Stimulated activated CD8-positive, alpha-beta memory T cell treated with anti-CD3 and anti-CD28 coated beads, Interleukin-2, amount 100 ng/mL, for 48 hours (primary cell): Measurements from ENCODE around the gene HSPB6.

Experiments used
- DNase-seq, 2 donors: peaks; one replicate each; pipeline ENCODE4 v3.0.0-alpha.2; 2020; ENCODE audit warnings: low read depth in 2 of 2

Gene HSPB6

GRCh38 chr19:35746087-35746462 lies 10.8 kb downstream of the HSPB6 start:
- DNase-seq = no peak

- peak; percentile 88 to 92 for DNase-seq
These were observed 11.3 kb downstream of the HSPB6 start, which contains the start of the genes PSENEN and U2AF1L4 for GRCh38 chr19:35745328-35746086. Gene PSENEN (plus strand): TSS chr19:35745651. CDS start chr19:35745931, 280 bp downstream. Gene U2AF1L4 (minus strand): TSS chr19:35745418. CDS start chr19:35745391, 27 bp downstream.

GRCh38 chr19:35744430-35745327 lies 12.2 kb downstream of the HSPB6 start:
- DNase-seq = peak; percentile 85 to 86

DNA sequence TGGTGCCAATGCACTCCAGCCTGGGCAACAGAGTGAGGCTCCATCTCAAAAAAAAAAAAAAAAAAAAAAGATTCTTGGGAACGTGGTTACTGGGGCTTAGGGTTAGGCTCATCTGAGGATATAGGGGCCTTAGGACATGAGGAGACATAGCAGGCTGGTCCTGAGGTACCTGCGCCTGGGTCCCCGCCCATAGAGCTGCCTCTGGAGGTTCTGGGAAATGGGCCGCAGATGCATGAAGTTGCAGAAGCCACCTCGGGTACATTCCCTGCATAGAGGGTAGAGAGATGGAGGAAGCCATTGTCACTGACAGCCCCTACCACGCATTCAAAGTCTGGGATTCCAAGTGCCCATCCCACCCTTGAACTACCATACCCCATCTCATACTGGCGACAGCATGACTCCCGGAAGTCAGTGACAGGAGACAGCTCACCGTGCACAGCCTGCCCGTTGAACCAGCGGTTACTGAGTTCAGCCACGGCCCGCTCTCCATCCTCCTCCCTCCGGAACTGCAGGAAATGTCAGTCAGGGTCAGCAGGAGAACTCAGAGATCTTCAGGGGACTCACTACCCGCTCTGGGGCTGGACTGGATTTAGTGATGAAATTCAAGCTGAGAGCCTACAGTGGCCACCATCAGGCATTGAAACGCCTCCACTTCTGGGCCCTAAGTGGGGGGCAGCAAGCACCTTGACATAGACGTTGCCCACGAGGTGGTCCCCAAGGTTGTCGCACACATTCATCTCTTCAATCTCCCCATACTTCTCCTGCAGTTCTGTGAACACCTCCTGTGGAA lies 13.0 kb downstream of the HSPB6 start:
- DNase-seq = no peak

GRCh38 chr19:35742121-35742724 lies 14.6 kb downstream of the HSPB6 start, which contains the start of gene IGFLR1:
Gene IGFLR1 (minus strand): TSS chr19:35742452. CDS start chr19:35741180, 1,272 bp downstream.
- peak; percentile 58 to 65 for DNase-seq

DNA sequence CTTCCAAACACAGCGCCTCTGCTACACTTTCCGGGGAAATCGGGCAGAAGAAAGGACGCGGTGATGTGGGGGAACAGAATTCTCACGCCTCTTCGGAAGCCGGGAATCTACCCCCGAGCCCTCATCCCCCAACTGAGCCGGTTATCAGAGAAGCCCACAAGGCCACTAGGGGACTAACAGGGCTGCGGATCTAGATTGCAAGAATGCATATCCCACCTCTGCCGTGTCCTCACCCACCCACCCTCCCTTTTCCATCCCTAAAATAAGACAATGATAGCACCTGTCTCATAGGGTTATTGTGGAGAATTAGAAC lies 15.7 kb downstream of the HSPB6 start:
- no peak for DNase-seq

DNA sequence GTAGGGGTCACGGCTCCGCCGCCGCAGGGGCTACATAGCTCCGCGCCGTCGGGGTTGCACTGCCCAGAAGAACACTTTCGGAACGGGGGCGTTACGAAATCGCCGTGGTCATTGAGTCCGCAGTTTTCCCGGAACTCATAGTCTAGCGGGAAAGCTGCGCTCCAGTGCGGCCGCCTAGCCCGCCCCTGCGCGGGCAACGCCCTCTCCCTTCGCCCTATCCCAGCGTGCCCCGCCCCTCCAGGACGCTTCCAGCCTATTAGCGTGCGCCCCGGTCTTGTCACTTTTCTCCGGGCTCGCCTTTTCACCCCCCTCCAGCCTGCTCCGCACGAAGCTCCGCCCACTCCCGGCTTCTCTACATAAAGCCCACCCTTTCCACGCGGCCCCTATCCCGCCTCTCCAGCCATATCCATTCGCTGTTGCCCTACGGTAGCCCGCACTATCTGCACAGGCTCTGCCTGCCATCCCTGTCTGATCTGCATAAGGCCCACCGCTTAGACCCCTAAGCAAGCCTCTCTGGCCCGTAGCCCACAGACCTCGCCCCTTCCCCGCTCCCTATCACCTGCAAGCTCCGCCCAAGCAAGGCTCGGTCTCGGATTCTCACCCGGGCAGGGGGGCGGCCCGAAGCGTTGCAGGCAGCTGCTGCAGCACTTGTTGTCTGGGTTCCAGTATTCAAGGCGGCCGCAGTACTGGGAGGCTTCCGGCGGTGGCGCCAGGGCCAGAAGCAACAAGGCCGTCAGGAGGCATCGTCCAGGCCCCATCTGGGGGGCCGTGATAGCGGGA lies 16.2 kb downstream of the HSPB6 start:
- peak; percentile 96 to 97 for DNase-seq

- no peak for DNase-seq
These were observed 16.8 kb downstream of the HSPB6 start for GRCh38 chr19:35740108-35740422.

- DNase-seq = no peak
These were observed 17.3 kb downstream of the HSPB6 start for GRCh38 chr19:35739275-35740107.

GRCh38 chr19:35738887-35739229 lies 18.0 kb downstream of the HSPB6 start:
- DNase-seq = no peak

DNA sequence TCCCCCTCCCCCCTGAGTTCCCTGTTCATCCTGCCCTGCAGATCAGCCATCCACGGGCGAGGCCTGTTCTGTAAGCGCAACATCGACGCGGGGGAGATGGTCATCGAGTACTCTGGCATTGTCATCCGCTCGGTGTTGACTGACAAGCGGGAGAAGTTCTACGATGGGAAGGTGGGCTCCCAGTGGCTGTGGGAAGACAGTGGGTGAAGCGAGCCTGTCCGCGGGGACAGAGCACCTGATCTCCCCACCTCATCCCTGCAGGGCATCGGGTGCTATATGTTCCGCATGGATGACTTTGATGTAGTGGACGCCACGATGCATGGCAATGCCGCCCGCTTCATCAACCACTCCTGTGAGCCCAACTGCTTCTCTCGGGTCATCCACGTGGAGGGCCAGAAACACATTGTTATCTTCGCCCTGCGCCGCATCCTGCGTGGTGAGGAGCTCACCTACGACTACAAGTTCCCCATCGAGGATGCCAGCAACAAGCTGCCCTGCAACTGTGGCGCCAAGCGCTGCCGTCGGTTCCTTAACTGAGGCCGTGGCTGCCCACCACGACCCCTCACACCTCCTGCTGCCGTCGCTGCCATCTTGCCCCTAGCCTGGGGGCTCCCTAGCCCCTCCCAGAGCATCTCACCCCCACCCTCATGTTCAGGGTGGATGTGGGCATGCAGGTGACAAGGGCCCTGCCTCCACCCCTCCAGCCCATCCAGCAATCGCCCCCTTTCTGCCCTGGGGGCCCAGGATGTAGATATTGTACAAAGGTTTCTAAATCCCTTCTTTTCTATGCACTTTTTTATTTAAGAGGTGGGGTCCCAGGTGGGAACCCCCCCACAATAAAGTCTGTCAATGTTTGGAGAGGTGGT lies 18.6 kb downstream of the HSPB6 start:
- no peak for DNase-seq

DNA sequence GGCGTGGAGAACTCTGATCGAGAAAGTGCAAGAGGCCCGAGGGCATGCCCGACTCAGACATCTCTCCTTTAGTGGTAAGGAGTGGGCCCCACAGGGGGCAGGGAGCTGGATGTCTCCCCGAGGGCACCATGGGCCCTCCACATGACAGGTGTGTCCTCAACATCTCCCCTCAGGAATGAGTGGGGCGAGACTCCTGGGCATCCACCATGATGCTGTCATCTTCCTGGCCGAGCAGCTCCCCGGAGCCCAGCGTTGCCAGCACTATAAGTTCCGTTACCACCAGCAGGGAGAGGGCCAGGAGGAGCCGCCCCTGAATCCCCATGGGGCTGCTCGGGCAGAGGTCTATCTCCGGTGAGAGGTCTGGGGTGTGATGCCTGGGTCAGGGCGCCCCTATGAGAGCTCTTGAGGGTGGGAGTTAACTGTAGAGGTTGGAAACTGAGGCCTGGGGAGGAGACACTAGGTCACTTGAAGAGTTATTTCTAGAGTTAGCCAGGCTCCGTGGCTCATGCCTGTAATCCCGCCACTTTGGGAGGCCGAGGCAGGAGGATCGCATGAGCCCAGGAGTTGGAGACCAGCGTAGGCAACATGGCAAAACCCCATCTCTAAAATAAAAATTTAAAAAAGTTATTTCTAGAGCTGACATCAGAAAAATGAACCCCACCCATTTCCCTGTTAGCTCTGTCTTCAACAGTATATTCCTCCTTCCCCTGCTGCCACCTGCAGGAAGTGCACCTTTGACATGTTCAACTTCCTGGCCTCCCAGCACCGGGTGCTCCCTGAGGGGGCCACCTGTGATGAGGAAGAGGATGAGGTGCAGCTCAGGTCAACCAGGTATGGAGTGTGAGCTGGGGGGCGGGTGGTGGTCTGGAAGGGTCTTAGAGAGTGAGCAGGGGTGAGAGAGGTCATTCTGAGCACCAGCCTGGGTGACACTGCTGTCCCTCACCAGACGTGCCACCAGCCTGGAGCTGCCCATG lies 19.6 kb downstream of the HSPB6 start:
- DNase-seq = no peak

DNA sequence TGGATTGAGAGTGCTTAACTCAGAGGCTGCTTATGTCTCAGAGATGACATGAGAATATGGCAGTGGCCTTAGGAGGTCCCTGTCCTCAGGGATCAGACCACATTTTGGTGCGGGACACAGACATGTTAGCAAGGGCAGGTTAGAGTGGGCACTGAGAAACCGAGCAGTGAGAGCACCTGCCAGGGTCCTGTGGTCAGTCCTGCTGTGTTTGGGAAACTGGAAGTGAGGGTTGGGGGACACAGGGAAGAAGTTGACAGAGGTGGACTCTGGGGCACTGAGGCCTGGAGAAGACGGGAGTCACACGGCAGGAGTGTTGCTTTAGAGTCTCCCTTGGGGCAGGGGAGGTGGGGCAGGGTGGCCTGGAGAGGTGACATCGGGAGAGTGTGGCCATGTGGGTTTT lies 21.9 kb downstream of the HSPB6 start:
- no peak for DNase-seq

DNA sequence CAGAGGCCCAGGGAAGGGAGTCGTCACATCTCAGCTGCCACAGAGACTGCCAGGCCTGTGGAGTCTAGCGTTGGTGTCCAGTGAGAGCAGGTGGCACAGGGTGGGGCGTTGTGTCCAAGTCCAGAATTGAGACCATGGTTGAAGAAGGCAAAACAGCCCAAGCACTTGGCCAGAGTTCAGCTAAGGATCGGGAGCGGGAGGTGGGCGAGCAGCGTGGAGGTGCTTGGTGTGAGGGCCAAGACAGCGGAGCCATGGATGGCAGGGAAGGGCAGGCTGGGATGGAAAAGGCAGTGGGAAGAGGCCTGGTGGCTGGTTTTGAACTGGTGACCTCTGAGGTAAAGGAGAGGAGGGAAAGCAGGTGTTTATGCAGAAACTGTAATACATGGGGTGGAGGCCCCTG lies 22.6 kb downstream of the HSPB6 start:
- no peak for DNase-seq

- DNase-seq = no peak
These were observed 23.4 kb downstream of the HSPB6 start for GRCh38 chr19:35733180-35734125.

- no peak for DNase-seq
These were observed 24.2 kb downstream of the HSPB6 start for GRCh38 chr19:35732540-35733179.
